ENCODE results near the gene MAIP1. TPM values are rescaled to one million over a fixed set of nuclear protein-coding genes. Genes with fewer than 3 reads are reported as not detected.

Gene MAIP1
- total and polyA plus RNA-seq, 2 of the 4 experiments (the other 2 are of a cell fraction): 14.2 to 16.8 TPM

GRCh38 chr2:199929262-199929661, 26.1 kb upstream of the MAIP1 start:
- in situ Hi-C loops (cut with MboI; ENCODE audit: low sequenced_read_pairs) (no loop called here), dilution Hi-C loops (cut with HindIII; ENCODE audit: low sequenced_read_pairs, unreplicated experiment) (no loop called here), intact Hi-C loops (cut with micrococcal nuclease) (no loop called here)
- no peak overlapping the region for H3K56ac ChIP-seq (ENCODE audit: extremely low read depth, insufficient read depth, low read length)
- H3K27me3 ChIP-seq (ENCODE audit: control insufficient read depth, insufficient read depth, low read length): no peaks in the 10 kb centered on the region
- ATAC-seq (ENCODE audit: low read depth) (no peak), DNase-seq (no peak)
- no peak overlapping the region for H2BK20ac ChIP-seq (ENCODE audit: low read depth, low read length)
- no peak overlapping the region for H3K23ac ChIP-seq (ENCODE audit: low read depth, low read length)
- no peak overlapping the region for H3K9ac ChIP-seq (ENCODE audit: low read depth, low read length)
- no peak overlapping the region for H2BK15ac ChIP-seq (ENCODE audit: low read depth, low read length)
- no peak overlapping the region for H2AK9ac ChIP-seq (replicated peaks; ENCODE audit: low read depth, low read length, poor library complexity)
- H3K9me3 ChIP-seq (ENCODE audit: control insufficient read depth, insufficient read depth, low read length): no peaks in the 10 kb centered on the region
- ChIA-PET POLR2A (ENCODE audit: unreplicated experiment) (interaction anchor here (0.6 to 0.7 kb wide), 2 partner anchors 9 to 44 kb away, joined by 3 to 8 read pairs; no protein-coding TSS in a partner anchor), CTCF (no interaction called here)
- H3K4me2 ChIP-seq (ENCODE audit: low read depth, low read length): no peak overlapping the region
- no CpG with 5 or more reads among the region's 2 CpGs for WGBS, 2 experiments (ENCODE audit: extremely low coverage in 2 of 2, insufficient read length in 1 of 2)
- 0 out of 2 replicates have a peak, but pooled peaks cover 2% of the 10 kb centered on the region for H3K4me1 ChIP-seq (ENCODE audit: control insufficient read depth, insufficient read depth, low read length)
- H3K18ac ChIP-seq (ENCODE audit: low read depth, low read length): no peak overlapping the region
- BruUV-seq (replicated peaks): no TSS peak
- H3K79me1 ChIP-seq (ENCODE audit: low read depth in 1 of 2, low read length in 2 of 2): peaks cover 11 to 21% of the 10 kb centered on the region in 2 experiments; a peak in 3 of 4 replicates
- no peak overlapping the region for H3K14ac ChIP-seq (replicated peaks; ENCODE audit: low read depth, low read length)
- H4K20me1 ChIP-seq (ENCODE audit: insufficient read depth, low read length): no peaks in the 10 kb centered on the region; the same call in 1 of the 2 replicates
- H2AK5ac ChIP-seq (ENCODE audit: low read depth, low read length): no peak overlapping the region
- no peak overlapping the region for H4K5ac ChIP-seq (ENCODE audit: low read depth, low read length)
- H4K91ac ChIP-seq (ENCODE audit: insufficient read depth, low read depth, low read length): no peak overlapping the region
- no peak overlapping the region for H2AFZ ChIP-seq (replicated peaks; ENCODE audit: low read length, poor library complexity)
- no peak overlapping the region for H2BK120ac ChIP-seq (ENCODE audit: low read depth, low read length)
- 0 out of 2 replicates have a peak, but pooled peaks cover 2% of the 10 kb centered on the region for H3K9me1 ChIP-seq (ENCODE audit: insufficient read depth, low read length)
- no peak for TF ChIP-seq MAFK (IDR thresholded peaks at IDR 0.05; ENCODE audit: low read depth, low read length)
- TF ChIP-seq RCOR1 (IDR thresholded peaks at IDR 0.05; ENCODE audit: insufficient replicate concordance, low read length): no peak
- no peak for TF ChIP-seq CTCF (conservative IDR thresholded peaks at IDR 0.05; ENCODE audit: low read depth, low read length)
- TF ChIP-seq RFX5 (IDR thresholded peaks at IDR 0.05; ENCODE audit: low read depth, low read length): no peak
- TF ChIP-seq SMC3 (IDR thresholded peaks at IDR 0.05; ENCODE audit: low read depth, low read length): no peak
- no peak for TF ChIP-seq POLR2A (IDR thresholded peaks at IDR 0.05; ENCODE audit: low read depth, low read length)
- no peak for TF ChIP-seq BHLHE40 (IDR thresholded peaks at IDR 0.05; ENCODE audit: low read depth, low read length)
- TF ChIP-seq FOS (IDR thresholded peaks at IDR 0.05; ENCODE audit: low read depth, low read length): no peak
- TF ChIP-seq CEBPB (IDR thresholded peaks at IDR 0.05; ENCODE audit: low read depth, low read length): no peak
- TF ChIP-seq NFE2L2 (IDR thresholded peaks at IDR 0.05; ENCODE audit: low read depth, low read length): no peak
- TF ChIP-seq ELK1 (IDR thresholded peaks at IDR 0.05; ENCODE audit: borderline replicate concordance, low read depth, low read length): no peak
- TF ChIP-seq RAD21 (IDR thresholded peaks at IDR 0.05; ENCODE audit: low read length): no peak
- no peak for TF ChIP-seq CHD1 (IDR thresholded peaks at IDR 0.05; ENCODE audit: low read depth, low read length)
- TF ChIP-seq MAZ (IDR thresholded peaks at IDR 0.05; ENCODE audit: borderline replicate concordance, low read depth, low read length): no peak
- TF ChIP-seq USF2 (IDR thresholded peaks at IDR 0.05; ENCODE audit: low read depth, low read length): no peak
- TF ChIP-seq MXI1 (IDR thresholded peaks at IDR 0.05; ENCODE audit: borderline replicate concordance, low read depth, low read length): no peak
- no peak overlapping the region for H4K8ac ChIP-seq (ENCODE audit: low read depth in 2 of 2, low read length in 2 of 2)
- no peak overlapping the region for H2BK5ac ChIP-seq (ENCODE audit: low read depth, low read length, poor library complexity, severe bottlenecking)
- no peak overlapping the region for H3K27ac ChIP-seq (ENCODE audit: insufficient read depth, low read length)
- peaks cover 9% of the 10 kb centered on the region for H3K36me3 ChIP-seq (ENCODE audit: control insufficient read depth, insufficient read depth, low read length)
- H3K4me3 ChIP-seq (ENCODE audit: insufficient read depth, low read depth, low read length): no peak overlapping the region
- H3K4ac ChIP-seq (ENCODE audit: low read depth, low read length): no peak overlapping the region
